NCI-H748 treated with DMSO at 0.1 percent for 48 hours (cell line): Measurements from ENCODE around the gene TSKU.

Source experiments
- DNase-seq: peaks from one replicate; lab custom pipeline; 2025; lab: John Stamatoyannopoulos, UW

TSKU gene

DNA sequence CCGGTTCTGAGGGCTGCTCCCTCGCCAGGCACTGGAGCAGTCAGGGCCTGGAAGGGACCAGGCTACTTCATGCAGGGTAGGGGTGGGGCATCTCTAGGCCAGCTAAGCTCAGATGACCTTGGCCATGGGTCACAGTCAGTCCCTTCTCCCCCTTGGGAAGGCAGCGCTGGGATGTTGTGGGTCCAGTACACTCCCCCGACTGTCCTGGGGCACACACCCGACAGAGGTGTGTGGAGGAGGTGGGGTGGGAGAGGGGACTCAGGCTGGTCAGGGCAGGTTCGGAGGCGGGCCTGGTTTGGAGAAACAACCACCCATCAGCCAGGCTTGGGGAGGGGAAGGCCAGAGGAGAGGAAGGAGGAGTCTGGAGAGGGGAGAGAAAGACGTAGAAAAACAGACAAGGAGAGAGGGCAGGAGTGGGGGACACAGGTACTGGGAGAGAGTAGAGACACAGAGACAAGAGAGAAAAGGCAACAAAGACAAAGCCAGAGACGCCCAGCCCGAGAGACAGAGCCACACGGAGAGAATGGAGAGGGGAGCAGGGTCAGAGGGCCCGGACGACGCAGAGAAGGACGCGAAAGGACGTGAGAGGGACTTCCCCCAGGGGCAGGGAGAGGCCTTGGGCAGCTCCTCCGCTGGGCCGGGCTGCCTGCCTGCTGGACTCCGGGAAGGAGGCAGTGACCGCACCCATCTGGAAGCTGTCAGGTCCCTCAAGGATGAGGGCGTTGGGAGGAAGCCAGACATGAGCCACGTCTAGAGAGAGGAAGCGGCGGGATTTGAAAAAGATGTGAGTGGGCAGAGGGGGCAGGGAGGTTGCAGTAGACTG lies 30.6 kb upstream of the TSKU start:
- no peak for DNase-seq

DNA sequence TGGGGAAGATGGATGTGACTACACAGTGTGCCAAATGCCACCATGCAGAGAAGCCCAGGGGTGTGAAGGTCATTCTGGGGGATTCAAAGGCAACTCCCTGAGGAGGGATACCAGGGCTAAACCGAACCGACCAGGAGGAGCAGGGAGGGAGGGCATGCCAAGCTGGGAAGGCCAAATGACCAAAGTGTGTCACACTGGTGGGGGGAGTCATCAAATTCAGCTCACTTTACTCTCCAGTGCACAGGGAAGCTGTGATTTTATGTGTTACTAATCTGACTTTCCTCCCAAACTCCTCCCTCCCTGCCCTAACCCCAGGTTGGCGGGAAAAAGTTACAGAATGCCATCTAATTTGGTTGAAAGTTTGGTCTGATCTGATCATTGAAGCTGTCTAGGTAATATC lies 29.7 kb upstream of the TSKU start:
- no peak for DNase-seq

DNA sequence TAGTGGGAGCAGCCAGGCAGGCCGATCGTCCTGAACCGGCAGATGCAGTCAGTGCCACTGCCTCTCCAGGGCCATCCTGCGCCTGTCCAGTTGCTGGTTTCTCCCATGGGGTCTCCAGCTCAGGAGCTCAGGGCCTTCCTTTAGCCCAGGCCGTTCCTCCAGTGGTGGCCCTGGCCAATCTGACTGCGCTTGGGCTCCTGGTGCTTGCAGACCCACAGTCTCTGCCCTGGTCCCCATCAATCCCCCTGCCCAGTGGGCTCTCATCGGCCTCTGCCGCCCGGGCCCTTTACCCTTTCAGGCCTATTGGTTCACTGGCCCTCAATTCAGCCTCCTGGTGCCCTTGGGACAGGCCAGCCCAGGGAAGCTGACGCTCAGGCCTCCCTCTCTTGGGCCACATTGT lies 29.2 kb upstream of the TSKU start:
- no peak for DNase-seq

DNA sequence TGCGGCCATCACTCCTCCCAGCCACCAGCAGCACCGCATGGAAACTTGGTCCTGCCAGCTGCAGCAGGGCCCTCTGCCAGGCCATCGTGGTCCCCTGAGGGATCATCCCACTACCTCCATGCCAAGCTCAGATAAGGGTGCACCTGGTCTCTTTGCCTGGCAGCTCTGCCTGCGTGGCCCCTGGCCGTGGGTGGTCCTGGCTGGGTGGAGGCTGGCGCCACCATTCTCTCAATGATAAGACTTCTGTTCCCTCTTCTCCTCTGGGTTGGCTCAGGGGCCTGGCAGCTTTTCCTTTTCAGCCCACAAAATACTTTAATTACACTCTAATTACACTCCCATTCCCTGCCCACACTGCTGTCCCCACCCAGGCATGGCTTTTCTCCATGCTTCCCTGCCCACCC lies 26.8 kb upstream of the TSKU start:
- no peak for DNase-seq

DNA sequence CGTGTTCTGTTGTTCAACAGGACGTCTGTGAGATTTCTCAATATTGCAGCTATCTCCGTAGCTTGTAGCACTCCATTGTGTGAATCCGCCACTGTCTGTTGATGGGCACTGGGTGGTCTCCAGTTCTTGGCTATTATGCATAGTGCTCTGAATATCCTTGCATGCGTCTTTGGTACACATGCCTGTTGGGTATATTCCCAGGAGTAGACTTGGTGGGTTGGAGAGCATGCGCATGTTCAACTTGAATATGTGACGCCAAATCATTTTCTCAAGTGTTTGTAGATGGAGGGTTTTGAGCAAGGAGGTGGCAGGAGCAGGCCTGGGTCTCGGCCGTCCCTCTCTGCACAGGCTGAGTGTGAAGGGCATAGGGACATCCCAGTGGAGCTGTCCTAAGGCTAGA lies 24.8 kb upstream of the TSKU start:
- DNase-seq: no peak

DNA sequence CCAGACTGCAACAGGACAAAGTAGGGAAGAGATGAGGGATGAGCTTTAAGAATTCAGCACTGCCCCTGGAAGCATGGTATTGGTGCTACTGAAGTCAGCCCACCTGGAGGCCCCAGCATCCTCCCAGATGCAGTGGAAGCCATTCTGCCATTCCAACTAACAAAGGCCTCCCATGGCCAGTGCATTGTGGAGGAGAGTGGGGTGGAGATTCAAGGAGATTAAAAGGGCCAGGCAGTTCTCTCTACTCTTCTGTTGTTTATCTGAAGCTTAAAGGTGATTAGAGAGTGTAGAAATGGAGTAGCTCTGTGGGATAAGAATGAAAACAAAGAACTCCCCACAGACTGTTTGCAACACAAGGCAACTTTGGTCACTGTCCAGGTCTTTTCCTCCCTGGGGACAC lies 24.1 kb upstream of the TSKU start:
- DNase-seq: no peak

DNA sequence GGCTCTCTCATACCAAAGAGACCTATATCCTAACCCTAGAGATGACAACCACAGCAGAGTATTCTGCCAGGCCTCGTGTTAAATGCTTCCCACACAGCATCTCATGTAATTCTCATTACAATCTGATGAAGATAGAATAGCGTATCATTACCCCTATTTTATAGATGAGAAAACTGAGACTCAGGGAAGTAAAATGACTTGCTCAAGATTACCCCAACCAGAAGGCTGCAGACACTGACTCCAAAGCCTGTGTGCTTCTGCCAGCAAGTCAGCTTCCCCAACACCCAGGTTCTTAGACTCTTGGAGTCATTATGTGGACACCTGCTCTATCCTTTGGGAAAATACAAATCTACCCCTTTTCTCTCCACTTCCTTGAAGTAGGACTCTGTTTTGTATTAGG lies 23.6 kb upstream of the TSKU start:
- no peak for DNase-seq

DNA sequence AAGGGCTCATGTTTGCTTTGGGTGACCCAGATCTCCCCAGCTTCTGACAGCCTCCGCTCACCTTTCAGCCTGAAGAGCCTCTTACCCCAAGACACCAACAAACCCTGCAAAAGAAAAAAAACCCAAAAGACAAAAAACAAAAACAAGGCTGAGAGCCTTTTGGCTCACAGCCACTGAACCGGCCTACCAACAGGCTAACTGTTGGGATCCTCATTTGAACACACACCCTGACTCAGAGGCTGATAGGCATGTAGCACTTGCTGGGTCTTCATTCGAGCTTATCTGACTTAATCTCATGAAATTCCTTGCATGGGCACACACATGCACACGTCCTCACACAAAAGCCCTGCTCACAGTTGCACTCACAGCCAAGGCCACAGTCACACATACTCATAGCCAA lies 22.9 kb upstream of the TSKU start:
- DNase-seq: no peak

DNA sequence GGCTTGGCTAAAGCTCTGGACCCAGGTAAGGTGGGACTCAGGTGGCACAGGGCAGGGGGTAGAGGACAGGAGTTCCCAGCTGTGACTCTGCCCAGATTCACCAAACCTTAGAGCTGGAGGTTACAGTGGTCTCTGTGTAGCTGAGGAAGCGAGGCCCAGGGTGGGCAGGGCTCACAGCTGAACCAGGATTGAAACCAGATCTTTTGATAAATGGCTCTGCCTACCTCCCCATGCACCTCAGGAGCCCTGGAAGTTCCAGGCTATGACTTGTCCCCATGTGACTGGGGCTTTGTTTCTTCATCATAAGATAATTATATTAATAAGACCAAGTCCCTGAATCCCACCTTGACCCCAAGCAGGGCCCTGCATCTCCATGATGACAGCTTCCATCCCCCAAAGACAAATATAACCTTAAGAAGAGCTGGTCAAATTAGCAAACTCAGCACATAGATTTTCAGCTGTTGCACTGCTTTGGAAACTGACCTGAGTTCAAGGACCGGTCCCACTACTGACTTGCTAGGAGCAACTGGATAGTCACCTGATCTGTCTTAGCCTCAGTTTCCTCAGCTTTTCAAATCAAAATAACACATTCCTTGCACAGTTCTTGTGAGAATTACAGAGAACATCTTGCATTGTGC lies 21.3 kb upstream of the TSKU start:
- no peak for DNase-seq

DNA sequence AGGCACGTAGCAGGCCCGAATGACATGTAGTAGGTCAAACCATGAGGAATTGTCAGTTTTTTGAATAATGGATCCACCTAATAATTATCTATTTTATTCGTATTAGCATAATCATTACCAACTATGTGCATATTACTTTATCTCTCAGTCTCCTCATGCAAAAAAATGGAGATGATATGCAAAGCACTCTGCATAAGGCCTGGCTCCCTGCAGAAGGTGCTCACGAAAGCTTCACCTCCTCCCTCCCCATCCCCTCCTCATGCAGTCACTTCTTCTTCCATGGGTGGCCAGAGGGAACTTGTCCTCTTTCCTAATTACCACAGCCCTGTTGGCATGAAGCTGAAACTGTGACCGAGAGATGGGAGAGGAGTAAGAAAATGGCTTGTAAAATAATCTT lies 20.8 kb upstream of the TSKU start:
- DNase-seq: no peak

DNA sequence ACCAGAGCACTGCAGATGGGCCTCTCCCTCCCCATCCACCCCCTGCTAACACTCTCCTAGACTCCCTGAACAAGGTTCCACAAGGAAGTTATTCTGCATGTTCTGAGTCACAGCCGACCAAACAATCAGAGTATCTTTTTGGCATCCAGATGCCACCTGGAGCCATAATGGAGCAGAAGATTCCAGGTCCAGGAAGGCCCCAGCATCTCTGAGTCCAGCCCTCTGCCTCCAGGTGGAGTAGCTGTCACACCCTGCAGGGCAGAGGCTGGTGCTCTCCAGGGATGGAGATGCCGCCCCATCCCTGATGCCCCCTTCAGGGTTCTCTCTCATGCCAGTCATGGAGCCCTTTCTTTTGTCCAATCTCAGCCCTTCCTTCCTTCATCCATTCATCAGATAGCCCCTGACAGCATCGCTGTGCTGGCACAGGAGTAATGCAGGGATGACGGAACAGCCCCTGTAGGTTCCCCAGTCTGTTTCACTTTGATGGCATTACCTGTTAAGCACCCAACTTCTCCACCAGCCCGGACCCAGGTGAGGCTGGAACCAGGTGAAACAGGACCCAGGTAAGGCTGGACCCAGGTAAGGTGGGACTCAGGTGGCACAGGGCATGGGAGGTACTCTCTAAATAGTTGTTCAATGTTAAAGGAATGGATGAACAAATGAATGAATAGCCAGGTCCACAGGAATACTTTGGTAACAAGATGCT lies 20.1 kb upstream of the TSKU start:
- DNase-seq: no peak

DNA sequence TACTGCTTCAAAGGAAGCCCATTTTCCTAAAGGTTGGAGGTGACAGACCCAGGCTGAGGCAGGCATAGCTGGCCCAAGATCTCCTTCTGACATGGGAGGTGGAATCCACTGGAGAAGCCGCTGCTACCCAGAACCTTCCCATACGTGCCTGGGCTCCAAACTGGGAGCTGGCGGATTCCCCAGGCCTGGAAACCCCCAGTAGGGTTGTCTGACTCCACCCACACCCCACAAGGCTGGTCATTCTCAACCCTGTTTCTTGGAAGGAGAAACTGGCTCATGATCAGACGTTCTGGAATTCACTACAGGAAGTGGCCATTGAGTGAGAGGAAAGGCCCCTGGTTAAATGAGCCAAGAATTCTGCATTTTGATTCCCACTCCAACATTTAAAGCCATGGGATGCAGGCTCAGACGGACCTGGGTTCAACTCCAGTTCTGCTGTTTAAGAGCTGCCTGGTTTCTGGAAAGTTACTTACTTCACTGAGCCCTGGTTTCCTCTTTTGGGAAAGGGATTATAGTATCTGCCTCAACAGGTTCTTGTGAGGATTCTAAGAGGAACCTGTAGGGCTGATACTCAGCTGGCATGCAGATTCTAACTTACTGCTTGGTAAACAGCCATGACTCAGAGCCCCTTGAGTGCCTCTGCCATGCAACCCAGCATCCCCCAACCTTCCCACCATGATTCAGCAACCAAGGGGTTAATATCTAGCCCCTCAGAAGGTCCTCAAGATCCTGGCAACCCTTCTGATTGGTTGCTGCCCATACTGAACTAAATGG lies 19.4 kb upstream of the TSKU start:
- no peak for DNase-seq

DNA sequence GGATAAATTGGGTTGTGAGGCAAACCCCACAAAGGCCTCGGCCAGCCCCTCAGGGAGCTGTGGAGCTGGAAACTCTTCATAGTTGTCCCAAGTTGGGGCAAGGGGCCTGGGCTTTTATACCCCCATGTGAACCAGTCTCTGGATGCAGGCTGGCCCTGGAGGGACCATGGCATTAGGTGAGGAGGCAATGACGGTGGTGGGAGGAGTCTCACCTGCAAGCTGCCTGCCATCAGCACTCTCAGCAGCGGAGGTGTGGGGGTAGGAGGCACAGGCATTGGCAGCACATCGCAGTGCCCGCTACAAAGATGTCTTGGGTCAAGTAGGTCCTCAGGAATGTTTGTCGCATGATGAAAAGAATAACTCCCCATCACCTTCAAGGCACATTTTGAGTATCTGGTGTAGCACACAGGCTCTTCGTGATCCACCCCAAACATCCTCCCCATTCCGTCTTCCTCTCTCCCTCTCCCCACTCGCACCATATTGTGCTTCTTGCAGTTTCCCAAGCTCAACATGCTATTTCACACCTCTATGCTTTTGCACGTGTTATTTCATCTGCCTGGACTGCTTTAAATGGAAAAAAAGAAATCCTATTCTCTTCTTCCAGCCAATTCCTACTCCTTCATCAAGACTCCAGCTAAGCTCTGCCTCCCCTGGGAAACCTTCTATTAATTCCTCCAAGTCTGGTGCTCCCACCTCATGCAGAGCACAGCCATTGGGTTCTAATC lies 18.1 kb upstream of the TSKU start:
- no peak for DNase-seq

DNA sequence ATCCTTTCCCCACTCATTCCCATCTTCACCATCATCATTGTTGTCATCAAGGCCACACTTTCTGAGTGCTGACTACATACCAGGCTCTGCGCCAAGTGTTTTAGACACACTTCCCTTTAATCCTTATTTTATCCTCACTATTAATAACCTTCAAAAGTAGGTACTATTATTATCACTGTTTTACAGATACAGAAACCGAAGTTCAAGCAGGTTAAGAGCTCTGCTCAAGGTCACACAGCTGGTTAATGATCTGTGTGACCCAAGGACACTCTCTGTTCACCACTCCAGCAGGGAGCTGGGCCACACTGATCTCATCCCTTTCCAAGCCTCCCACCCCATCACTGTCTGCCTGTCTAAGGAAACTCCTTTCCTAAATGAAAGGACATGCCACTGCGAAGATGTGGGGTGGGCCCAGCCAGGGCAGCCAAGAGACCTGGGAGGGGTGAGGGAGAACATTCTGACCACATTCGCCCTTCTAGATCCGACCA lies 17.2 kb upstream of the TSKU start:
- no peak for DNase-seq

DNA sequence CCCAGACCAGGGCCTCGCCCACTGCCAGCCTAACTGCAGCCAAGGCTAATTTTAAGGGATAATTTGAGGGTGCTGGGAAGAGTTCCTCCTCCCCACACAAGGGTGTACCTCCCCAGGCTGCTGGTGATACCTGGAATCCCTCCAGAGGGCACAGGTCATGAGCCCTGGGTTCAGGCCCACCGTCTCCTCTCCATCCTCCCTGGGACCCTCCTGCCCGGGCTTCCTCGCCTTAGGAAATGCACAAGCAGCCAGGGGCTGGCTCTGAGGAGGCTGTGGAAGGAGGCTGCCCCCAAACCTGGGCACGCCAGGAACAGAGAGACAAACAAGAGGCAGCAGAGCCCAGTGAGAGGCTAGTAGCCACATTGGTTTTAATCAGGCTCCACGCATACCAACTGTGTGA lies 16.6 kb upstream of the TSKU start:
- DNase-seq: no peak

DNA sequence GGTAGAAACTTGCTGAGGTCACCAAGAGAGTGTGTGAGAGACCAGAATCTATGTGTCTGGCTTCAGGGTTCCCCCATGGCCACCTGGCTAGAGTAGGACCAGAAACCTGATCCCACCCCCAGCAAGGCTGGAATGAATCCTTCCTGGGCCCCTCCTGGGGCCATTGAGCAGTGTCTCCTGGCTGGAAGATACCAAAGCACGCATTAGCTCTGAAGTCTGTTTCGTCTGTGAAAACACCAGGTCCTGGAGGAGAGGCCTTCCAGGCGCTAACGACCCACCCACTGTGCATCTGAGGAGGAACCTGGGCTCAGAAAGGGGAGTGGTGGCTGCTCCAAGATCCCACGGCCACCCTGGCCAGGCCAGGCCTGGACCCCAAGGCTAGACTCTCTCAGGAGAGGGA lies 15.5 kb upstream of the TSKU start:
- no peak for DNase-seq

DNA sequence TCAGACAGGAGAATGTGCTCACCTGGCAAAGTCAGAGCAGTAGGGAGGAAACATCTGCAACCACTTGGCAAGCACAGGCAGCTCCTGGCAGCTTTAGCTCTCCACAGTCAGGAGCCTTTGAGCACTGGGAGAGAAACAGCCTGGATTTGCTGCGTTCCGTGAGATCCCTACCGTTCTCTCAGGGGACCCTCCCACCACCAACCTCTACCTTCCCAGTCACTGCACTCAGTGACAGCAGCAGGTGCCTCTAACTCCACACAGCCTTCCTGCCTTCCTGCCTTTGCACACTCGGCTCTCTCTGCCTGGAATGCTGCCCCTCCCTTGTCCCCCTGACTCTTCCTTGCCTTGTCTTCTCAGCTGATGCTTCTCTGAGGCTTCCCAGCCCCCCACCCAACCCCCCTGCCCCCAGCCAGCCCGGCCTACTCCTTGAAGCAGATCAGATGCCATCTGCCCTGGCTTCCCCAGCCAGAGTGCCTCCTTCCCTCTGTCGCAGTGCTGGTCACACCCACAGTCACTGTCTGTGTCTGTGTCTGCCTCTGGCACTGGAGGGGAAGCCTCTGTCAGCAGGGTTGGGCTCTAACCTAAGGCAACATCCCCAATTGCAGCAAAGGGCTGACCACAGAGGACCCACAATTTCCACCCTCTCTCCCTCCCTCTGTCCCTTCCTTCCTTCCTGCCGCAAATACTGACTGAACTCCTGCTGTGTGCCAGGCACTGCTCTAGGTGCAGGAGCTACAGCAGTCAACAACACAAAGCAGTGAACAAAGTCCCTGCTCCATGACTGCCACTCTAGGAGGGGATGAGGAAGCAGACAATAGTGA lies 14.9 kb upstream of the TSKU start:
- DNase-seq: no peak

DNA sequence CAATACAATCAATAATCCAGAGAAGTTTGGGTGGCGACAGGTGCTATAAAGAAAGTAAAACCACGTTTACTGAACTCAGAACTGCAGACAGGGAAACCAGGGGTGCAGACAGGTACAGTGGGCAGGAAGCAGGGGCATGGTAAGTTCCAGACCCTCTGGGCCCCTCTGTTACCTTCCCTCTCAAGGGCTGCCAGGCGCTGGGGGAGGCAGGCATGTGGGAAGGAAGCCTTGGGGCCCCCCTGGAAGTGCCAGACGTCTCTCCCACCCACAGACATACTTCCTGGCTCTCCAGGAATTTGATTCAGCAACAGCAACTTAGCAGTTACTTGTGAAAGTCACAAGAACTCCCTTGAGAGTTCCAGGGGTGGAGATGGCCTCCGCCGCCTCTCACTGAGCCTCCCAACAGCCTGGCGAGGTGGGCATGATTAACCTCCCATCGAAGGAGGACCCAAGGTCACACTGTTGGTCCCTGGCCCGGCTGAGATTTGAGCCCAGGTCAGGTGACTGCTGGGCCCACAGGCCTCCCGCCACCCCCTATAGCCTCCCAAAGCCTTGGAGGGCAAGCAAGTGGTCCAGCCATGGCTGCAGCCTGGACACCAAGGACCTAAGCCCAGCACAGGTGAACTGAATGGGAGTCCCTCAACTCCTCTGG lies 14.1 kb upstream of the TSKU start:
- DNase-seq: no peak

DNA sequence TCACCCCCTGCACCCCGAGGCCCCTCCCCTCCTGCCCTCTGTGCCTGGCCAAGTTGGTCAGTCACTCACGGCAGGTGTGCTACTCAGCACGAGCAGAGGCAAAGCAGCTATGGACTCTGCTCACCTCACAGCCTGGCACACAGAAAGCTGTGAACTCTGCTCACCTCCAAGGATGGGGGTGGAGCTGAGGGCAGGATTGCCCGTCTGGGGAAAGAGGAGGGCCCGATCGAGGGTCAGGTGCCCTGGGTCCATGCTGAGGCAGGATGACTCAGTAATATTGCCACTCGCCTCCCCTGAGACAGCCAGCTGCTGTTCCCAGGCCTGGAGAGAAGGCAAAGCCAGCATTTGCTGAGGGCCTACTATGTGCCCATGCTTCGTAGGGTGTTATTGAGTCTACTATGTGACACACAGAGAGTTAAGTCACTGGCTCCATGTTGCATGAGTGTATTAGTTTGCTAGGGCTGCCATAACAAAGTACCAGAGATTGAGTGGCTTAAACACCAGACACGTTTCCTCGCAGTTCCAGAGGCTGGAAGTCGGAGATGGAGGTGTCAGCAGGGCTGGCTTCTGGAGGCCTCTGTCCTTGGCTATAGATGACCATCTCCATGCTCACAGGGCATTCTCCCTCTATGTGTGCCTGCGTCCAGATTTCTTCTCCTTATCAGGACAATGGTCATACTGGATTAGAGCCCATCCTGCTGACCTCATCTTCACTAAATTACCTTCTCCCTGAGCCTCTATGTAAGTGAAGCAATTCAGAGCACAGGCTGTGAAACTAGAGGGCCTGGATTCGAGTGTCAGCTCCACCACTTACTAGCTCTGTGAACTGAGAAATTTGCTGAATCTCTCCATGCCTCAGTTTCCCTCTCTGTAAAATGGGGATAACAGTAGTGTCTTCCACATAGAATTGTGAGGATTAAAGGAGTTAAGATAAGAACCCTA lies 13.2 kb upstream of the TSKU start:
- DNase-seq: no peak
